Nephron (organoid): ENCODE measurements around the gene SCAPER.

Experiments
- H3K27ac Mint-ChIP-seq, 3 experiments: 2 replicates each; pipeline ENCODE4 v1.8.0; 2020; ENCODE audit warnings: mixed read lengths in 3 of 3, mild to moderate bottlenecking in 2 of 3, moderate library complexity in 1 of 3
- H3K27me3 Mint-ChIP-seq: 2 replicates; pipeline ENCODE4 v1.8.0; 2021; ENCODE audit warnings: low read depth, mild to moderate bottlenecking, moderate library complexity, mixed read lengths
- H3K36me3 Mint-ChIP-seq: 2 replicates; pipeline ENCODE4 v1.8.0; 2020; ENCODE audit warnings: low read depth, mixed read lengths
- H3K4me1 Mint-ChIP-seq: 2 replicates; pipeline ENCODE4 v1.8.0; 2020; ENCODE audit warnings: mixed read lengths
- H3K4me3 Mint-ChIP-seq, 3 experiments: 2 replicates each; pipeline ENCODE4 v1.8.0; 2020; ENCODE audit warnings: mild to moderate bottlenecking in 3 of 3, mixed read lengths in 3 of 3, moderate library complexity in 2 of 3
- H3K9me3 Mint-ChIP-seq: 2 replicates; pipeline ENCODE4 v1.8.0; 2020; ENCODE audit warnings: mixed read lengths
- TF ChIP-seq, protein P1 (sequence below), 3 experiments: fragments of 200-600 bp; sonication (generic); IDR thresholded peaks; one replicate each; pipeline ENCODE4 v1.5.0; 2021; ENCODE audit warnings: antibody characterized with exemption in 3 of 3; ENCODE audit not compliant: unreplicated experiment in 3 of 3

The SCAPER gene

DNA sequence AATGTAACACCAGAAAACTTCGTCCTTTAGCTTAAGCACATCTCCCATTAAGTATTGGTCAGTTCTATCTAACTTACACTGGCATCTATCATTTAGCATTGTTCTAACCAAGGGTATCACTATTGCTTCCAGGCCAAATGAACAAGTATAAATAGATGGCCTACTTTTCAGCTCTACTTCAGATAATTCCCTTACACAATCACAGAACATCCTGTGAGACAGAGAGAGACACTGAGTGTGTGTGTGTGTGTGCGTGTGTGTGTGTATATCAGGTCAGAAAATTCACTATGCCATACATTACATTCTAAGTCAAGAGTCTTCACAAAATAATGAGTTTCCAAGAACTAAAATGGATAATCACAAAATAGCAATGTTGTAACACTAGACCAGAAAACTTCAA, 39.1 kb downstream of the SCAPER start:
- Mint-ChIP-seq H3K27me3 (no peaks in the 10 kb centered on the region), H3K4me3 (no peak overlapping the region), H3K27ac (no peak overlapping the region), H3K9me3 (no peaks in the 10 kb centered on the region), H3K4me1 (no peaks in the 10 kb centered on the region), H3K36me3 (no peaks in the 10 kb centered on the region)
- TF ChIP-seq, protein P1, sequence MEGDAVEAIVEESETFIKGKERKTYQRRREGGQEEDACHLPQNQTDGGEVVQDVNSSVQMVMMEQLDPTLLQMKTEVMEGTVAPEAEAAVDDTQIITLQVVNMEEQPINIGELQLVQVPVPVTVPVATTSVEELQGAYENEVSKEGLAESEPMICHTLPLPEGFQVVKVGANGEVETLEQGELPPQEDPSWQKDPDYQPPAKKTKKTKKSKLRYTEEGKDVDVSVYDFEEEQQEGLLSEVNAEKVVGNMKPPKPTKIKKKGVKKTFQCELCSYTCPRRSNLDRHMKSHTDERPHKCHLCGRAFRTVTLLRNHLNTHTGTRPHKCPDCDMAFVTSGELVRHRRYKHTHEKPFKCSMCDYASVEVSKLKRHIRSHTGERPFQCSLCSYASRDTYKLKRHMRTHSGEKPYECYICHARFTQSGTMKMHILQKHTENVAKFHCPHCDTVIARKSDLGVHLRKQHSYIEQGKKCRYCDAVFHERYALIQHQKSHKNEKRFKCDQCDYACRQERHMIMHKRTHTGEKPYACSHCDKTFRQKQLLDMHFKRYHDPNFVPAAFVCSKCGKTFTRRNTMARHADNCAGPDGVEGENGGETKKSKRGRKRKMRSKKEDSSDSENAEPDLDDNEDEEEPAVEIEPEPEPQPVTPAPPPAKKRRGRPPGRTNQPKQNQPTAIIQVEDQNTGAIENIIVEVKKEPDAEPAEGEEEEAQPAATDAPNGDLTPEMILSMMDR (IDR thresholded peaks at IDR 0.05; ENCODE audit: unreplicated experiment in 3 of 3): no peak

DNA sequence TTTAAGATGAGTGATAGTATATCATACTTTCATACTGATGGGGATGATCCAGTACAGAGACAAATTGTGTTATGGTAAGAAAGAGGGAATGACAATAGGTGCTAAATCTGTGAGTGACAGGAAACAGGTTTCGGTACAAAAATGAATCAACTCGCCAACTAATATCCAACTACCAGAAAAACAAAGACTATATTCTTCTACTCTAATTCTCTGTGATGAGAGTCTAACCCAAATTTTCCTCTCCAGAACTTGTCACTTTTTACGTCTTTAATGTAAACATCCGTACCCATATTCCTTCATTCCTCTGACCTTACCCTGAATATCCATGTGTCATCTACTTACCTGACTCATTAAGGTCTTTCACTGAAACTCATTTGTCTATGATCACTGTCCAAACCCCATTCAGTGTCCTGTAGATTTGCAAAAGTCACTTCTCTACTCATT, 39.6 kb downstream of the SCAPER start:
- TF ChIP-seq, protein P1 (IDR thresholded peaks at IDR 0.05; ENCODE audit: unreplicated experiment in 3 of 3): no peak
- no peak overlapping the region for H3K4me3 Mint-ChIP-seq
- H3K9me3 Mint-ChIP-seq: no peaks in the 10 kb centered on the region
- H3K36me3 Mint-ChIP-seq: no peaks in the 10 kb centered on the region
- H3K4me1 Mint-ChIP-seq: no peaks in the 10 kb centered on the region
- no peaks in the 10 kb centered on the region for H3K27me3 Mint-ChIP-seq
- H3K27ac Mint-ChIP-seq: no peak overlapping the region

DNA sequence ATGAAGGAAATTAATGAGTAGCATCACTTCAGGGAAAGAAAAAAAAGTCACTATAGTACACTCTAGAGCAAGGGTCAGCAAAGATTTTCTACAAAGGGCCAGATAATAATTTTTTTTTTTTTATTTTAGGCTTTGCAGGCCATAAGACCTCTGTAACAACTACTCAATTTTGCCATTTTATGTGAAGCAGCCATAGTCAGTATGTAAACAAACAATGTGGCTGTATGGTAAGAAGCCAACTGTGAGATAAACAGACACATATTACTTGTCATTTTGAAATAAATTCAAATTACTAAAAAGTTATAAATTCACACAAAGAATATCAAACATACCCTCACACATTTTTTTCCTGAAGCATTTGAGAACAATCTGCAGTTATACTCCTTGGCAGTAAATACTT, 40.6 kb downstream of the SCAPER start:
- H3K27ac Mint-ChIP-seq: no peak overlapping the region
- no peaks in the 10 kb centered on the region for H3K9me3 Mint-ChIP-seq
- no peak overlapping the region for H3K4me3 Mint-ChIP-seq

DNA sequence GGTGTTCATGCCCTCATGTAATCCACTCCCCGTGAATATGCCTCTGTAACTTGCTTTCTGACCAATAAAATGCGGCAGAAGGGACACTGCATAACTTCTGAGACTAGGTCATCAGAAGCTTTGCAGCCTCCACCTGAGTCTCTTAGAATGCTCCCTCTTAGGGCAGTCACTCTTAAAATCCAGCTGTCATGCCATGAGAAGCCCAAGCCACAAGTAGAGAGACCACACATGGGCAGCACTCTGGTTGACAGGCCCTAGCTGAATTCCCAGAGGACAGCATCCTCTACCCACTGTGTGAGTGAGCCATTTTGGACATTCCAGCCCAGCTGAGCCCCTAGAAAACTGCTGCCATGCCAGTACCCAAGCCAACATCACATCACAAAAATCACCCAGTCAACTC, 41.4 kb downstream of the SCAPER start:
- TF ChIP-seq, protein P1 (IDR thresholded peaks at IDR 0.05; ENCODE audit: unreplicated experiment in 3 of 3): no peak
- peaks cover under 1% of the 10 kb centered on the region for H3K36me3 Mint-ChIP-seq
- H3K4me3 Mint-ChIP-seq: no peak overlapping the region
- no peak overlapping the region for H3K27ac Mint-ChIP-seq
- no peaks in the 10 kb centered on the region for H3K27me3 Mint-ChIP-seq
- H3K9me3 Mint-ChIP-seq: no peaks in the 10 kb centered on the region
- H3K4me1 Mint-ChIP-seq: no peaks in the 10 kb centered on the region

More for the DNA sequence above, 40.6 kb downstream of the SCAPER start:
- Mint-ChIP-seq H3K36me3 (no peaks in the 10 kb centered on the region), H3K27me3 (no peaks in the 10 kb centered on the region), H3K4me1 (no peaks in the 10 kb centered on the region)
- TF ChIP-seq, protein P1 (IDR thresholded peaks at IDR 0.05; ENCODE audit: unreplicated experiment in 3 of 3): no peak

DNA sequence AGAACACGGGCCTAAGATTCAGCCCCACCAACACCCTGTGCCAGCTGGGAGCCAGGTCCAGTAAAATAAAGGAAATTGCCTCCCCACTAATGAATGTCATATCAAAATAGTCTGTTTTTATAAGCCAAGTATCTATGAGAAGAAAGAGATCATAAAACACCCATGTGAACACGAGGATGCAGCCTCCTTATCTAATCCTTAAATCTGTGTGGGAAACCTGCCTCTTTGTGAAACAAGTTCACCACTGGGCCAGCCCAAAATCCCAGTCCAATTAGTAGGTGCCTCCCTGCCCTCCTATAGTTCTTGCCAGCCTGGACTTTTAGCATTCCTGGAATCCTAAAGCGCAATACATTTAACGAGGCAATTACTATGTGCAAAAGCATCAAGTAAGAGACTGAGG, 42.0 kb downstream of the SCAPER start:
- Mint-ChIP-seq H3K4me3 (no peak overlapping the region), H3K36me3 (peaks cover 3% of the 10 kb centered on the region)
- TF ChIP-seq, protein P1 (IDR thresholded peaks at IDR 0.05; ENCODE audit: unreplicated experiment in 3 of 3): no peak

DNA sequence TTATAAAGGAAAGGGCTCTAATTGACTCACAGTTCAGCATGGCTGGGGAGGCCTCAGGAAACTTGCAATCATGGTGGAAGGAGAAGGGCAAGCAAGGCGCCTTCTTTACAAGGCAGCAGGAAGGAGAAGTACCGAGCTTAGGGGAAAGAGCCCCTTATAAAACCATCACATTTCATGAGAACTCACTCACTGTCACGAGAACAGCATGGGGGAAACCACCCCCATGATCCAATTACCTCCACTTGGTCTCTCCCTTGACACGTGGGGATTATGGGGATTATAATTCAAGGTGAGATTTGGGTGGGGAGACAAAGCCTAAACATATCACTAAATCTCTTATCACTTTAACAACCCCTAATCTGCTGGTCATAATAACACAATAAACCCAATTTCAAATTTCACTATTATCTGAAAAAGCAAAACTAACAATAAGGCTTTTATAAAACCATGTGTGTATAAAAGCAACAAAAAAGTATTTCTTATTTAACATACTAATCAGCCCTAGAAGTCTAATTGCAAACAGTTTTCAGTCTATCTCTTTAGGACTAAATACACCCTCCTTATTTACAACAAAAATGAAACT, 43.2 kb downstream of the SCAPER start:
- H3K27ac Mint-ChIP-seq: no peak overlapping the region
- H3K4me1 Mint-ChIP-seq: no peaks in the 10 kb centered on the region
- H3K36me3 Mint-ChIP-seq: peaks cover 3% of the 10 kb centered on the region
- no peaks in the 10 kb centered on the region for H3K9me3 Mint-ChIP-seq
- no peaks in the 10 kb centered on the region for H3K27me3 Mint-ChIP-seq
- TF ChIP-seq, protein P1 (IDR thresholded peaks at IDR 0.05; ENCODE audit: unreplicated experiment in 3 of 3): no peak
- no peak overlapping the region for H3K4me3 Mint-ChIP-seq

More for the DNA sequence above, 42.0 kb downstream of the SCAPER start:
- Mint-ChIP-seq H3K4me1 (no peaks in the 10 kb centered on the region), H3K9me3 (no peaks in the 10 kb centered on the region), H3K27ac (no peak overlapping the region), H3K27me3 (no peaks in the 10 kb centered on the region)
